Astrocyte (in vitro differentiated cells and primary cell): ENCODE measurements around the gene CHRNB4. TPM values are rescaled to one million over a fixed set of nuclear protein-coding genes. Genes with fewer than 3 reads are reported as not detected.

Experiments
- DNase-seq: peaks from one replicate; pipeline ENCODE4 v3.0.0-alpha.2; 2010; ENCODE audit warnings: low read depth
- FAIRE-seq: peaks from 2 replicates; lab custom pipeline; 2011; peaks lifted over from hg19 to GRCh38; lab: Jason Lieb, UNC
- H2AFZ ChIP-seq: 2 replicates; pipeline ENCODE4 v1.6.0; 2012; ENCODE audit warnings: low read depth, low read length, inconsistent platforms
- H3K27ac ChIP-seq: 2 replicates; pipeline ENCODE4 v1.5.1; 2011; ENCODE audit warnings: low read depth, low read length, inconsistent platforms
- H3K27me3 ChIP-seq: 2 replicates; pipeline ENCODE4 v1.6.0; 2011; ENCODE audit warnings: low read length, inconsistent platforms; ENCODE audit not compliant: insufficient read depth
- H3K36me3 ChIP-seq: 2 replicates; pipeline ENCODE4 v1.5.1; 2011; ENCODE audit warnings: low read length, inconsistent platforms; ENCODE audit not compliant: insufficient read depth
- H3K4me1 ChIP-seq: 2 replicates; pipeline ENCODE4 v1.5.1; 2011; ENCODE audit warnings: low read length, inconsistent platforms; ENCODE audit not compliant: insufficient read depth
- H3K4me2 ChIP-seq: 2 replicates; pipeline ENCODE4 v1.6.0; 2012; ENCODE audit warnings: low read length, inconsistent platforms
- H3K4me3 ChIP-seq: 2 replicates; pipeline ENCODE4 v1.5.1; 2011; ENCODE audit warnings: low read depth, mild to moderate bottlenecking, low read length, inconsistent platforms; ENCODE audit not compliant: insufficient read depth
- H3K79me2 ChIP-seq: 2 replicates; pipeline ENCODE4 v1.6.0; 2012; ENCODE audit warnings: mild to moderate bottlenecking, low read length, inconsistent platforms; ENCODE audit not compliant: insufficient read depth
- H3K9ac ChIP-seq: 2 replicates; pipeline ENCODE4 v1.6.0; 2012; ENCODE audit warnings: mild to moderate bottlenecking, low read length, inconsistent platforms
- H3K9me3 ChIP-seq: 2 replicates; pipeline ENCODE4 v1.5.1; 2012; ENCODE audit warnings: low read depth, mild to moderate bottlenecking, low read length, inconsistent platforms; ENCODE audit not compliant: insufficient read depth
- H4K20me1 ChIP-seq: 2 replicates; pipeline ENCODE4 v1.6.0; 2012; ENCODE audit warnings: low read length, inconsistent platforms; ENCODE audit not compliant: insufficient read depth
- H3K27ac Mint-ChIP-seq: one replicate; pipeline ENCODE4 v1.8.0; 2021; ENCODE audit warnings: mild to moderate bottlenecking, mixed read lengths; ENCODE audit not compliant: unreplicated experiment
- H3K27me3 Mint-ChIP-seq: one replicate; pipeline ENCODE4 v1.8.0; 2021; ENCODE audit warnings: low read depth, mixed read lengths; ENCODE audit not compliant: unreplicated experiment
- H3K36me3 Mint-ChIP-seq: one replicate; pipeline ENCODE4 v1.8.0; 2021; ENCODE audit warnings: low read depth, mixed read lengths; ENCODE audit not compliant: unreplicated experiment
- H3K4me1 Mint-ChIP-seq: one replicate; pipeline ENCODE4 v1.8.0; 2021; ENCODE audit warnings: low read depth, mixed read lengths; ENCODE audit not compliant: unreplicated experiment
- H3K4me3 Mint-ChIP-seq: one replicate; pipeline ENCODE4 v1.8.0; 2021; ENCODE audit warnings: mild to moderate bottlenecking, moderate library complexity, mixed read lengths; ENCODE audit not compliant: unreplicated experiment
- H3K9me3 Mint-ChIP-seq: one replicate; pipeline ENCODE4 v1.8.0; 2021; ENCODE audit warnings: mild to moderate bottlenecking, mixed read lengths; ENCODE audit not compliant: unreplicated experiment
- EZH2 ChIP-seq: IDR thresholded peaks from 2 replicates; pipeline ENCODE4 v1.6.1; 2012; ENCODE audit warnings: mild to moderate bottlenecking, low read length, inconsistent platforms; ENCODE audit not compliant: insufficient read depth
- total RNA-seq: library from RNA; stranded (reverse); gene quantifications from 2 replicates; pipeline ENCODE4 v1.2.1, GENCODE V29; 2021
- TF ChIP-seq, protein P1 (sequence below): IDR thresholded peaks from 2 replicates; pipeline ENCODE4 v1.5.1; 2011; ENCODE audit warnings: low read depth, mild to moderate bottlenecking, inconsistent platforms, low read length, moderate library complexity; ENCODE audit not compliant: insufficient read depth

Gene CHRNB4
- total RNA-seq, 1 donor from 2014 or later: not detected

DNA sequence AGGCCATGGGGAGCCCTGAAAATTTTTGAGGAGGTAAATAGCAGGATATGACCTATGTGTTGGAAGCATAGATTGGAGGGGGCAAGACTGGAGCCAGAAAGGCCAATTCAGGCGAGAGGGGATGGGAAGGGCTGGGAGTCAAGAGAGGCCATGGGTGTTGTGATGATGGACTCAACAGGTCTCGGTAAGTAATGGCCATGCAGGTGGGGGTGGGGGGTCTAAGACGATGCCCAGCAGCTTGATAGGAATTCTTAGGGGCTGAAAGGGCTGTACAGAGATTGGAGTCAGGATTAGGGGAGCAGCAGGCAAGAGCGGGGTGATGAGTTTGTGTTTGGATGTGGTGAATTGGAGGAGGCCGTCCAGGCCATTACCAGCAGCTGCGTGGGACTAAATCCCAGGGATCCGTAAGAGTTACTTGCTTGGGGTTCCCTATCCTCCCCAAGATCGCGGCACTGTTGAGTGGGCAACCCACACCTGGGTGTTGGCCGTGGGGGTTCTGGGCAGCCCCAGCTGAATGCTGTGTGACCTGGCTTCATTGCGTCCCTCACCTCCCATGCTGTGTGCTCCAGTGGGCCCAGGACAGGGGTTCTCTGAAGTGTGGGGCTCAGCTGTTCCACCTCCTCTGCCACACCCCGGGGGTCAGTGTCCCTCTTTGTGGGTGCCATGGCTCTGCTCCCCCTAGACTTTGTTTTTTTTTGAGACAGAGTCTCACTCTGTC is 41.8 kb upstream of the CHRNB4 start:
- no peak for FAIRE-seq
- H3K9me3 Mint-ChIP-seq: no peaks in the 10 kb centered on the region

DNA sequence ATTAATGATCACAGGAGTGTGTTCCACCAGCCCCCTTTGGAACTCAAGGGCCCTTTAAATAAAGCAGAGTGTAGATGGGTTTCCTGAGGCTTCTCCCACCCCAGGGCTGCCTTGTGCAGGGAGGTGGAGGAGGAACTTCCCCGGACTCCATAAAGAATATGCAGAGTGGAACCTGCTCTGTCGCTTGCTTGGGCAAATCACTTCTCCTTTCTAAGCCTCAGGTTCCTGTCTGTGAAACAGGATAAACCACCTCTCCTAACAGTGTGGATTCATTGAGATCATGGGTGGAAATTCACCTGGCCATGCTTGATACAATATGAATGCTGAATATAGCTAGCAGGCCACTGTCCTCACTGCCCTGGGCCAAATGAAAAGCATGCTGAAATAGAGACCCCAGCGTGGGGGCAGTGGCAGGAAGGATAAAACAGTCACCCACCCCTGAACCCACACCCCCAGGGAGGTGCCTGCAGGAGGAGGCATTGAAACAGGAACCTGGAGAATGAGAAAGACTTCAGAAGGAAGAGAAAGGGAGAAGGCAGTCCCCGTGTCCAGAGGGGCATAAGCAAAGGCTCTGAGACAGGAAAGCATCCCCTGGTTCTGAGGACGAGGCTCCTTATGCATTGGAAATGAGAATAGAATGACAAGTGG is 41.1 kb upstream of the CHRNB4 start:
- no peak for FAIRE-seq
- Mint-ChIP-seq H3K4me1 (no peaks in the 10 kb centered on the region), H3K36me3 (no peaks in the 10 kb centered on the region)

More for the DNA sequence above, 41.8 kb upstream of the CHRNB4 start:
- H3K79me2 ChIP-seq: no peaks in the 10 kb centered on the region
- H3K27me3 ChIP-seq: no peaks in the 10 kb centered on the region
- no peaks in the 10 kb centered on the region for H3K36me3 ChIP-seq
- no peak overlapping the region for H3K4me3 ChIP-seq
- peaks cover 26% of the 10 kb centered on the region for H3K27me3 Mint-ChIP-seq
- no peak overlapping the region for H3K4me3 Mint-ChIP-seq
- no peaks in the 10 kb centered on the region for H3K4me1 Mint-ChIP-seq
- H3K9ac ChIP-seq: no peak overlapping the region
- H3K36me3 Mint-ChIP-seq: no peaks in the 10 kb centered on the region
- no peak overlapping the region for H3K4me2 ChIP-seq
- H3K9me3 ChIP-seq: no peaks in the 10 kb centered on the region
- no peaks in the 10 kb centered on the region for H4K20me1 ChIP-seq
- no peak for DNase-seq
- H3K27ac ChIP-seq: no peak overlapping the region
- H3K4me1 ChIP-seq: no peaks in the 10 kb centered on the region
- no peak overlapping the region for H3K27ac Mint-ChIP-seq
- H2AFZ ChIP-seq: no peak overlapping the region
- TF ChIP-seq, protein P1, sequence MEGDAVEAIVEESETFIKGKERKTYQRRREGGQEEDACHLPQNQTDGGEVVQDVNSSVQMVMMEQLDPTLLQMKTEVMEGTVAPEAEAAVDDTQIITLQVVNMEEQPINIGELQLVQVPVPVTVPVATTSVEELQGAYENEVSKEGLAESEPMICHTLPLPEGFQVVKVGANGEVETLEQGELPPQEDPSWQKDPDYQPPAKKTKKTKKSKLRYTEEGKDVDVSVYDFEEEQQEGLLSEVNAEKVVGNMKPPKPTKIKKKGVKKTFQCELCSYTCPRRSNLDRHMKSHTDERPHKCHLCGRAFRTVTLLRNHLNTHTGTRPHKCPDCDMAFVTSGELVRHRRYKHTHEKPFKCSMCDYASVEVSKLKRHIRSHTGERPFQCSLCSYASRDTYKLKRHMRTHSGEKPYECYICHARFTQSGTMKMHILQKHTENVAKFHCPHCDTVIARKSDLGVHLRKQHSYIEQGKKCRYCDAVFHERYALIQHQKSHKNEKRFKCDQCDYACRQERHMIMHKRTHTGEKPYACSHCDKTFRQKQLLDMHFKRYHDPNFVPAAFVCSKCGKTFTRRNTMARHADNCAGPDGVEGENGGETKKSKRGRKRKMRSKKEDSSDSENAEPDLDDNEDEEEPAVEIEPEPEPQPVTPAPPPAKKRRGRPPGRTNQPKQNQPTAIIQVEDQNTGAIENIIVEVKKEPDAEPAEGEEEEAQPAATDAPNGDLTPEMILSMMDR: no peak
- TF ChIP-seq EZH2: no peak

More for the DNA sequence above, 41.1 kb upstream of the CHRNB4 start:
- DNase-seq: no peak
- Mint-ChIP-seq H3K27ac (no peak overlapping the region), H3K9me3 (no peaks in the 10 kb centered on the region), H3K27me3 (peaks cover 29% of the 10 kb centered on the region), H3K4me3 (no peak overlapping the region)
- Histone ChIP-seq H4K20me1 (no peaks in the 10 kb centered on the region), H3K27me3 (no peaks in the 10 kb centered on the region), H3K79me2 (no peaks in the 10 kb centered on the region), H3K27ac (no peak overlapping the region), H3K4me2 (no peak overlapping the region), H3K4me3 (no peak overlapping the region), H3K9ac (no peak overlapping the region), H3K36me3 (no peaks in the 10 kb centered on the region), H2AFZ (no peak overlapping the region), H3K9me3 (no peaks in the 10 kb centered on the region), H3K4me1 (no peaks in the 10 kb centered on the region)
- TF ChIP-seq, protein P1: no peak
- no peak for TF ChIP-seq EZH2
